A549 (cell line): ENCODE data around the gene METTL21A. TPM values are rescaled to one million over a fixed set of nuclear protein-coding genes. Genes with fewer than 3 reads are reported as not detected.
"Not testable (repeated sequence)": the region's sequence is repeated elsewhere in the genome, so short reads cannot be mapped to it uniquely, and the experiment has no call there.

ENCODE experiments used
- ATAC-seq, 2 experiments: fragments of 200-7000 bp in 1 of 2; fragments of >200 bp in 1 of 2; cut with Nextera tagmentation in 1 of 2; cut with Tn5 transposase in 1 of 2; 3 replicates each; pipeline versions ENCODE4 v1.8.0 to v1.9.1; 2018 to 2020; ENCODE audit warnings: mild to moderate bottlenecking in 1 of 2, moderate library complexity in 1 of 2
- CTCF ChIA-PET: fragments of 300-600 bp; sonication (Branson Sonifier 250); formaldehyde crosslinking; extraction: SDS; loops from one replicate; lab custom pipeline; 2021; ENCODE audit warnings: antibody characterized with exemption, inconsistent platforms; lab: Yijun Ruan, JAX
- POLR2A ChIA-PET: fragments of 350-600 bp; formaldehyde crosslinking; extraction: SDS; loops from one replicate; lab custom pipeline; 2021; ENCODE audit warnings: antibody characterized with exemption, inconsistent platforms; lab: Yijun Ruan, JAX
- DNase-seq, 2 experiments: peaks; one replicate each; pipeline versions ENCODE4 v3.0.0 to v3.0.0-alpha.2; 2011 to 2016; ENCODE audit warnings: low read depth in 1 of 2, low spot score in 1 of 2
- FAIRE-seq: peaks from 2 replicates; lab custom pipeline; 2011; peaks lifted over from hg19 to GRCh38; lab: Jason Lieb, UNC
- H3K27ac ChIP-seq, 2 experiments: fragments of >200 bp; sonication (Bioruptor Twin); formaldehyde crosslinking; 3 replicates each; pipeline ENCODE4 v1.5.1; 2016 to 2017
- H3K4me1 ChIP-seq: fragments of >200 bp; sonication (Bioruptor Twin); formaldehyde crosslinking; 3 replicates; pipeline ENCODE4 v1.6.1; 2016
- H3K4me2 ChIP-seq: fragments of >200 bp; sonication (Bioruptor Twin); formaldehyde crosslinking; 3 replicates; pipeline ENCODE4 v1.6.1; 2016
- H3K4me3 ChIP-seq: fragments of >200 bp; sonication (Bioruptor Twin); formaldehyde crosslinking; 3 replicates; pipeline ENCODE4 v1.5.1; 2016
- H3K9me3 ChIP-seq: fragments of >200 bp; sonication (Bioruptor Twin); formaldehyde crosslinking; 3 replicates; pipeline ENCODE4 v1.6.1; 2016
- ATOH8 ChIP-seq: fragments of 250-450 bp; sonication (Bioruptor Pico); IDR thresholded peaks from 2 replicates; pipeline ENCODE4 v1.5.0; 2020; ENCODE audit warnings: low read depth, mild to moderate bottlenecking, moderate library complexity
- CHD2 ChIP-seq: fragments of 150-350 bp; IDR thresholded peaks from 2 replicates; pipeline ENCODE4 v1.6.1; 2014; ENCODE audit warnings: low read length; ENCODE audit not compliant: partially characterized antibody
- CHD4 ChIP-seq: fragments of 200-600 bp; sonication (generic); IDR thresholded peaks from 2 replicates; pipeline ENCODE4 v1.6.1; 2016; ENCODE audit warnings: antibody characterized with exemption, mild to moderate bottlenecking, borderline replicate concordance
- ESRRA ChIP-seq: fragments of 150-350 bp; IDR thresholded peaks from 2 replicates; pipeline ENCODE4 v1.6.1; 2014; ENCODE audit warnings: mild to moderate bottlenecking, low read length, borderline replicate concordance
- FOSL2 ChIP-seq, 2 experiments: fragments of 450-650 bp in 1 of 2; fragments of >200 bp in 1 of 2; sonication (Bioruptor Twin) in 1 of 2; formaldehyde crosslinking; IDR thresholded peaks; 2 replicates each; pipeline versions ENCODE4 v1.5.0 to v1.6.1; 2016 to 2020; ENCODE audit warnings: mild to moderate bottlenecking in 1 of 2, moderate library complexity in 1 of 2
- HOXA7 ChIP-seq: fragments of 250-450 bp; sonication (Bioruptor Pico); IDR thresholded peaks from 2 replicates; pipeline ENCODE4 v1.5.0; 2020; ENCODE audit warnings: mild to moderate bottlenecking, moderate library complexity
- HOXB13 ChIP-seq: fragments of 250-450 bp; sonication (Bioruptor Pico); IDR thresholded peaks from 2 replicates; pipeline ENCODE4 v1.5.0; 2020; ENCODE audit warnings: low read depth, mild to moderate bottlenecking, moderate library complexity
- HOXB5 ChIP-seq: fragments of 250-450 bp; sonication (Bioruptor Pico); IDR thresholded peaks from 2 replicates; pipeline ENCODE4 v1.5.0; 2020; ENCODE audit warnings: mild to moderate bottlenecking, moderate library complexity
- JUNB ChIP-seq: fragments of >200 bp; sonication (Bioruptor Twin); formaldehyde crosslinking; IDR thresholded peaks from 2 replicates; pipeline ENCODE4 v1.6.1; 2016
- MAX ChIP-seq: IDR thresholded peaks from 2 replicates; pipeline ENCODE4 v1.6.1; 2012
- MYC ChIP-seq: IDR thresholded peaks from 2 replicates; pipeline ENCODE4 v1.6.1; 2012; ENCODE audit warnings: mild to moderate bottlenecking, inconsistent platforms, low read length, improper control_type of control experiment, borderline replicate concordance
- NR3C1 ChIP-seq: fragments of >200 bp; sonication (Bioruptor Twin); formaldehyde crosslinking; IDR thresholded peaks from 3 replicates; pipeline ENCODE4 v1.6.1; 2017
- POLR2A ChIP-seq: IDR thresholded peaks from 2 replicates; pipeline ENCODE4 v1.6.1; 2012; ENCODE audit warnings: mild to moderate bottlenecking, low read length
- RAD21 ChIP-seq, 2 experiments: fragments of >200 bp in 1 of 2; sonication (Bioruptor Twin) in 1 of 2; formaldehyde crosslinking in 1 of 2; IDR thresholded peaks in 1 of 2; conservative IDR thresholded peaks in 1 of 2; 2 replicates in 1 of 2; 3 replicates in 1 of 2; pipeline ENCODE4 v1.6.1; 2012 to 2018; ENCODE audit warnings: inconsistent platforms in 1 of 2
- RFX5 ChIP-seq: fragments of 450-650 bp; IDR thresholded peaks from 2 replicates; pipeline ENCODE4 v1.7.1; 2014; ENCODE audit warnings: antibody characterized with exemption, mild to moderate bottlenecking, moderate library complexity
- TFCP2L1 ChIP-seq: fragments of 250-450 bp; sonication (Bioruptor Pico); IDR thresholded peaks from 2 replicates; pipeline ENCODE4 v1.5.0; 2021; ENCODE audit warnings: mild to moderate bottlenecking
- ZC3H11A ChIP-seq: fragments of 450-650 bp; IDR thresholded peaks from 2 replicates; pipeline ENCODE4 v1.6.1; 2014; ENCODE audit warnings: antibody characterized with exemption, mild to moderate bottlenecking
- ZNF302 ChIP-seq: fragments of 250-450 bp; sonication (Bioruptor Pico); IDR thresholded peaks from 2 replicates; pipeline ENCODE4 v1.9.0; 2021; ENCODE audit warnings: inconsistent platforms, mild to moderate bottlenecking, moderate library complexity
- ZSCAN20 ChIP-seq: fragments of 250-450 bp; sonication (Bioruptor Pico); IDR thresholded peaks from 2 replicates; pipeline ENCODE4 v1.8.0; 2022; ENCODE audit warnings: mild to moderate bottlenecking, moderate library complexity
- WGBS: methylation state at CpG from one replicate; pipeline ENCODE4 v1.1.6; 2017; ENCODE audit errors: missing lambda C conversion rate; 5-methylcytosine and 5-hydroxymethylcytosine counted together
- polyA plus RNA-seq, 4 experiments: library from polyadenylated mRNA; depleted of rRNA in 3 of 4; stranded (reverse); fragments of >200 nt; fragmentation: RNase III in 1 of 4; extraction: RNeasy Plus Mini Kit Qiagen cat#74134 plus additional on column Dnase treatment in 1 of 4; gene quantifications; 2 replicates in 3 of 4; 3 replicates in 1 of 4; pipeline ENCODE4 v1.2.3, GENCODE V29; 2011 to 2017
- TF ChIP-seq, protein P1 (sequence below): fragments of 200-600 bp; sonication (generic); IDR thresholded peaks from 2 replicates; pipeline ENCODE4 v1.6.1; 2016; ENCODE audit warnings: antibody characterized with exemption, mild to moderate bottlenecking, moderate library complexity

Gene METTL21A
- polyA plus RNA-seq, 2 of the 4 experiments (the other 2 are of a cell fraction): 26.9 to 40.1 TPM

GRCh38 chr2:207639288-207639687 lies 14.1 kb upstream of the METTL21A start:
- POLR2A ChIA-PET, H3K27ac ChIP-seq, H3K4me3 ChIP-seq, H3K4me2 ChIP-seq, FAIRE-seq, DNase-seq, ATAC-seq: not testable (repeated sequence)
- CTCF ChIA-PET: interaction anchor here (1.8 kb wide), 1 partner anchor 29 kb away, joined by 4 read pairs; no protein-coding TSS in a partner anchor
- WGBS: 84% methylated on average over 3 of the region's 3 CpGs
- peak; percentile 30 for TF ChIP-seq ZC3H11A
- H3K4me1 ChIP-seq: peaks cover 20% of the 10 kb centered on the region
- peaks cover 14% of the 10 kb centered on the region; the same call in 2 of the 3 replicates for H3K9me3 ChIP-seq

DNA sequence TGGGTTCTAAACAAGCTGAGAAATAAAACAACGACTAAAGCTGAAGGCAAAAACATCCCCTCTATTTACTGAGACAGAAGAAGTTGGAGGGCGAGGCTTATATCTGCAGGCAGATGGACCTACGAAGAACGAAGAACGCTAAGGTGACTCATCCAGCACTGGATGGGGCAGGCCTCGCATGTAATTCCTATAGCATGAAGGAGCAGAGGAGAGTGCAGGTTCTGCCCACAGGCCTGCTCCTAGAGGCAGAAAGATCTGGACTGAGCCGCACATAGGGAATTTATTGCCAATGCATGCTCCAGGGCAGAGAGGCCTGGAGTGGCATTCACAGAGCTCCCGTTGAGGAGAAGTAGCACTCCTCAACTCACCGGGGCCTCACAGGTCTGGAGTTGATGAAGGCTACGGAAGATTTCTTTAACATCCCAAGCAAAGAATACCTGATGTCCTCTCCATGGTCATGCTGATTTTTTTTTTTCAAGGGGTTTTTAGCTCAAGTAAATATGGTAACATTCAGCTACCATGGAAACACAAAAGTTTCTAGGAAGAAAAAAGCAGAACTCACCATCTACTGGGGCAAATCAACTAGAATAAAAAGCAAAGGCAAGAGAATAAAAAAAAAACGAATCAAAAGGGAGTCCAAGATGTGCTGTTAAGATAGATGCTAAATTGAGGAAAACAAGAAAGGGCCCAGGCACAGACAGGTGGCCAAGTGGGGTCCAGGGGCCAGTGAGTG lies 10.4 kb upstream of the METTL21A start:
- Histone ChIP-seq H3K9me3 (peaks cover 10% of the 10 kb centered on the region; the same call in 2 of the 3 replicates), H3K4me2 (peak overlapping the region; percentile 40), H3K4me1 (peaks cover 50% of the 10 kb centered on the region), H3K4me3 (no peak overlapping the region), H3K27ac (peak overlapping the region; percentile 89 to 94)
- ChIA-PET POLR2A (interaction anchor here (1.5 to 1.7 kb wide), 2 partner anchors 10 to 76 kb away, joined by 4 to 5 read pairs; partner anchors contain the start of genes CCNYL1 and METTL21A), CTCF (interaction anchor here (1.1 to 3.0 kb wide), 8 partner anchors 9 to 110 kb away, joined by 3 to 24 read pairs (median 4); no protein-coding TSS in a partner anchor)
- TF ChIP-seq ZNF302 (no peak), CHD4 (no peak), JUNB (no peak; the same call in 1 of the 2 replicates), RFX5 (no peak), TFCP2L1 (CRISPR knock-in tag) (no peak), MYC (no peak), HOXB13 (no peak), FOSL2 (IDR thresholded peaks at IDR 0.05) (peak; percentile 34; the same call in 1 of the 2 replicates), FOSL2 (CRISPR knock-in tag; IDR thresholded peaks at IDR 0.05) (peak; percentile 71), MAX (peak; percentile 75; the same call in 1 of the 2 replicates)
- no peak for FAIRE-seq
- DNase-seq: peak in 1 of 2 experiments; percentile 57
- ATAC-seq: peak; percentile 52 to 64; a peak in 5 of 6 replicates
- 37% methylated on average over 11 of the region's 11 CpGs for WGBS

- DNase-seq (no peak), FAIRE-seq (no peak), ATAC-seq (no peak)
- Histone ChIP-seq H3K27ac (peak overlapping the region; percentile 89 to 94), H3K9me3 (no peaks in the 10 kb centered on the region), H3K4me1 (peaks cover 53% of the 10 kb centered on the region), H3K4me2 (peak overlapping the region; percentile 90), H3K4me3 (no peak overlapping the region)
- CTCF ChIA-PET: interaction anchor here (0.6 to 2.5 kb wide), 11 partner anchors 8 to 620 kb away, joined by 3 to 17 read pairs (median 4); partner anchors contain the start of gene METTL21A
- WGBS: 45% methylated on average over 3 of the region's 3 CpGs
- POLR2A ChIA-PET: interaction anchor here (0.6 to 2.6 kb wide), 7 partner anchors 9 to 395 kb away, joined by 3 to 30 read pairs (median 5); partner anchors contain the start of genes CCNYL1, CREB1 and METTL21A
- TF ChIP-seq ZSCAN20 (no peak), HOXA7 (CRISPR knock-in tag) (0 out of 2 replicates have a peak, but pooled peaks have one; percentile 42)
These were observed 8.5 kb upstream of the METTL21A start for GRCh38 chr2:207633686-207634085.

DNA sequence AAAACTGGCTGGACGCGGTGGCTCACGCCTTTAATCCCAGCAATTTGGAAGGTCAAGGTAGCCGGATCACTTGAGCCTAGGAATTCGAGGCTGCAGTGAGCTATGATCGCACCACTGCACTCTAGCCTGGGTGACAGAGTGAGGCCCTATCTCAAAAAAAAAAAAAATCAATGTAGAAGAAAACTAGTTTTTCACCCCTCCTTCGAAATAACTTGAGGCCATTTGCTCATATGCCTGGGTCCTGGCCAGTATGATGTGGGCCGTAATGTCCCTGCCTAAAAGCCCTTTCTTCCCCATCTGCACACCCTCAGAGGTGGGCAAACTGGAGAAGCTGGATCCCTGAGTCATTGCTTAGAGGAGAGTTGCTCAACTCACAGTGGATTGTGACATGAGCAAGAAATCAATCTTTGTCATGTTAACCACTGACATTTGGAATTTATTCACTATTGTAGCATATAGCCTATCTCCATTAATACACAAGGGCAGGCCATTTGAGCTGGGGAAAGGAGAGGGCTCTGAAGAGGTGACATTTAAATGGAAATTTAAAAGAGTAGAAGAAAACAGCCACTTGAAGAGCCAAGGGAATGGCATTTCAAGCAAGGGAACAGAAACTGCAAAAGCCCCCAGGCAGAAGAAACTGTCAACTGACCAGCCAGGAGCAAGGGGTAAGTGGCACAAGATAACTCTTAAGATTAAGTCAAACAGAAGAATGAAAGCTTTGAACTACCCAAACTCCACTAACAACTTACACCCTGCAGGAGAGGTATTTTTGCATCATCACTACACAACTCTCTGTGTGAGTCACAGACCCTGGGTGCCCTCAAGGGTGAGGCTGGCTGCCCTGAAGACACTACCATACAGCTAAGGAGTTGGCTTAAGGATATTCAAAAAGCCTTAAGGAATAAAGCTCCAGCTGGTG lies 7.6 kb upstream of the METTL21A start:
- H3K27ac ChIP-seq: peak overlapping the region; percentile 89 to 94
- POLR2A ChIA-PET: interaction anchor here (0.9 to 2.6 kb wide), 6 partner anchors 8 to 106 kb away, joined by 4 to 30 read pairs (median 5); partner anchors contain the start of genes CCNYL1, CREB1 and METTL21A
- peak overlapping the region; percentile 90 for H3K4me2 ChIP-seq
- no peak for FAIRE-seq
- DNase-seq: peak; percentile 44 to 89
- no peaks in the 10 kb centered on the region for H3K9me3 ChIP-seq
- peaks cover 53% of the 10 kb centered on the region for H3K4me1 ChIP-seq
- peak overlapping the region; percentile 21; the same call in 1 of the 3 replicates for H3K4me3 ChIP-seq
- CTCF ChIA-PET: interaction anchor here (0.6 to 2.5 kb wide), 11 partner anchors 7 to 619 kb away, joined by 3 to 17 read pairs (median 4); partner anchors contain the start of gene METTL21A
- peak; percentile 93 to 96 for ATAC-seq
- WGBS: 28% methylated on average over 8 of the region's 8 CpGs
- TF ChIP-seq ZNF302: no peak
- TF ChIP-seq ESRRA: no peak
- TF ChIP-seq RAD21 (conservative IDR thresholded peaks at IDR 0.05 in 1 of 2, IDR thresholded peaks at IDR 0.05 in 1 of 2): peak in 1 of 2 experiments; percentile 15; a peak in 2 of 5 replicates
- no peak for TF ChIP-seq POLR2A
- TF ChIP-seq ZC3H11A: no peak
- TF ChIP-seq NR3C1: no peak
- no peak for TF ChIP-seq ATOH8 (CRISPR knock-in tag)
- peak; percentile 100 for TF ChIP-seq HOXB5 (CRISPR knock-in tag)
- TF ChIP-seq, protein P1, sequence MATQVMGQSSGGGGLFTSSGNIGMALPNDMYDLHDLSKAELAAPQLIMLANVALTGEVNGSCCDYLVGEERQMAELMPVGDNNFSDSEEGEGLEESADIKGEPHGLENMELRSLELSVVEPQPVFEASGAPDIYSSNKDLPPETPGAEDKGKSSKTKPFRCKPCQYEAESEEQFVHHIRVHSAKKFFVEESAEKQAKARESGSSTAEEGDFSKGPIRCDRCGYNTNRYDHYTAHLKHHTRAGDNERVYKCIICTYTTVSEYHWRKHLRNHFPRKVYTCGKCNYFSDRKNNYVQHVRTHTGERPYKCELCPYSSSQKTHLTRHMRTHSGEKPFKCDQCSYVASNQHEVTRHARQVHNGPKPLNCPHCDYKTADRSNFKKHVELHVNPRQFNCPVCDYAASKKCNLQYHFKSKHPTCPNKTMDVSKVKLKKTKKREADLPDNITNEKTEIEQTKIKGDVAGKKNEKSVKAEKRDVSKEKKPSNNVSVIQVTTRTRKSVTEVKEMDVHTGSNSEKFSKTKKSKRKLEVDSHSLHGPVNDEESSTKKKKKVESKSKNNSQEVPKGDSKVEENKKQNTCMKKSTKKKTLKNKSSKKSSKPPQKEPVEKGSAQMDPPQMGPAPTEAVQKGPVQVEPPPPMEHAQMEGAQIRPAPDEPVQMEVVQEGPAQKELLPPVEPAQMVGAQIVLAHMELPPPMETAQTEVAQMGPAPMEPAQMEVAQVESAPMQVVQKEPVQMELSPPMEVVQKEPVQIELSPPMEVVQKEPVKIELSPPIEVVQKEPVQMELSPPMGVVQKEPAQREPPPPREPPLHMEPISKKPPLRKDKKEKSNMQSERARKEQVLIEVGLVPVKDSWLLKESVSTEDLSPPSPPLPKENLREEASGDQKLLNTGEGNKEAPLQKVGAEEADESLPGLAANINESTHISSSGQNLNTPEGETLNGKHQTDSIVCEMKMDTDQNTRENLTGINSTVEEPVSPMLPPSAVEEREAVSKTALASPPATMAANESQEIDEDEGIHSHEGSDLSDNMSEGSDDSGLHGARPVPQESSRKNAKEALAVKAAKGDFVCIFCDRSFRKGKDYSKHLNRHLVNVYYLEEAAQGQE: no peak
- TF ChIP-seq JUNB: peak; percentile 78
- peak; percentile 50 for TF ChIP-seq MAX
- TF ChIP-seq CHD2: no peak
